GM12878 (cell line): ENCODE results near the gene RGS6. TPM values are rescaled to one million over a fixed set of nuclear protein-coding genes. Genes with fewer than 3 reads are reported as not detected.

ENCODE experiments used
- ATAC-seq: fragments of 200-7000 bp; cut with Tn5 transposase; 3 replicates; pipeline ENCODE4 v1.9.1; 2020; ENCODE audit warnings: mild to moderate bottlenecking, moderate library complexity
- BruUV-seq: library from RNA; stranded (reverse); fragments of 400-500 nt; replicated peaks from 2 replicates; lab custom pipeline; 2021; lab: Mats Ljungman, UMichigan
- CTCF ChIA-PET: fragments of 300-600 bp; sonication (Branson Sonifier 250); formaldehyde crosslinking; extraction: SDS; loops from one replicate; lab custom pipeline; 2021; ENCODE audit warnings: inconsistent platforms; lab: Yijun Ruan, JAX
- POLR2A ChIA-PET: fragments of 350-600 bp; formaldehyde crosslinking; extraction: SDS; loops from one replicate; lab custom pipeline; 2021; ENCODE audit warnings: inconsistent platforms; lab: Charles Lee
- RAD21 ChIA-PET: fragments of 300-600 bp; sonication (Branson Sonifier 250); formaldehyde crosslinking; loops from one replicate; lab custom pipeline; 2023; ENCODE audit warnings: antibody characterized with exemption; ENCODE audit not compliant: unreplicated experiment; lab: Charles Lee
- SMC1A ChIA-PET: fragments of 300-600 bp; sonication (Branson Sonifier 250); formaldehyde crosslinking; loops from one replicate; lab custom pipeline; 2023; ENCODE audit not compliant: unreplicated experiment, uncharacterized antibody; lab: Charles Lee
- DNase-seq: peaks from one replicate; pipeline ENCODE4 v3.0.0-alpha.2; 2011; ENCODE audit warnings: low read depth, low spot score
- FAIRE-seq: peaks from 3 replicates; lab custom pipeline; 2011; peaks lifted over from hg19 to GRCh38; lab: Jason Lieb, UNC
- H2AFZ ChIP-seq: 2 replicates; pipeline ENCODE4 v1.6.0; 2011; ENCODE audit warnings: low read depth, low read length, control low read depth; ENCODE audit not compliant: control insufficient read depth
- H3K27ac ChIP-seq: 2 replicates; pipeline ENCODE4 v1.5.1; 2011; ENCODE audit warnings: control low read depth; ENCODE audit not compliant: control insufficient read depth, insufficient read depth
- H3K27me3 ChIP-seq, 2 experiments: replicated peaks in 1 of 2; 2 replicates each; pipeline versions ENCODE4 v1.6.0 to v1.6.1; 2011; ENCODE audit warnings: low read length in 1 of 2; ENCODE audit not compliant: control insufficient read depth in 2 of 2, insufficient read depth in 2 of 2
- H3K36me3 ChIP-seq, 2 experiments: 2 replicates each; pipeline ENCODE4 v1.5.1; 2011; ENCODE audit warnings: low read length in 1 of 2; ENCODE audit not compliant: control insufficient read depth in 2 of 2, insufficient read depth in 2 of 2
- H3K4me1 ChIP-seq: 2 replicates; pipeline ENCODE4 v1.6.1; 2011; ENCODE audit warnings: mild to moderate bottlenecking, low read length, moderate library complexity, mixed read lengths; ENCODE audit not compliant: control insufficient read depth, insufficient read depth
- H3K4me2 ChIP-seq: 2 replicates; pipeline ENCODE4 v1.6.0; 2011; ENCODE audit warnings: control low read depth; ENCODE audit not compliant: control insufficient read depth, insufficient read depth
- H3K4me3 ChIP-seq: fragments of 200-600 bp; sonication (generic); 2 replicates; pipeline ENCODE4 v1.5.1; 2016
- H3K79me2 ChIP-seq: 2 replicates; pipeline ENCODE4 v1.6.0; 2011; ENCODE audit warnings: low read length; ENCODE audit not compliant: control insufficient read depth, insufficient read depth
- H3K9ac ChIP-seq: 2 replicates; pipeline ENCODE4 v1.8.0; 2011; ENCODE audit warnings: low read length, control low read depth, mixed read lengths; ENCODE audit not compliant: control insufficient read depth, insufficient read depth
- H3K9me3 ChIP-seq: replicated peaks from 3 replicates; pipeline ENCODE4 v1.5.1; 2011; ENCODE audit warnings: mild to moderate bottlenecking, low read length; ENCODE audit not compliant: control insufficient read depth, insufficient read depth
- H4K20me1 ChIP-seq: 2 replicates; pipeline ENCODE4 v1.6.0; 2011; ENCODE audit not compliant: control insufficient read depth, insufficient read depth
- IRF4 ChIP-seq: IDR thresholded peaks from 2 replicates; pipeline ENCODE4 v1.6.1; 2011; ENCODE audit warnings: low read depth, low read length
- NR2F1 ChIP-seq: fragments of 450-650 bp; conservative IDR thresholded peaks from 2 replicates; pipeline ENCODE4 v1.6.1; 2017; ENCODE audit warnings: mild to moderate bottlenecking
- YBX1 ChIP-seq: fragments of 450-650 bp; IDR thresholded peaks from 2 replicates; pipeline ENCODE4 v1.6.1; 2016; ENCODE audit warnings: antibody characterized with exemption
- YY1 ChIP-seq: IDR thresholded peaks from 2 replicates; pipeline ENCODE4 v1.6.1; 2011; ENCODE audit warnings: low read depth, mild to moderate bottlenecking, low read length
- ZNF274 ChIP-seq: IDR thresholded peaks from one replicate; pipeline ENCODE4 v1.8.0; 2011; ENCODE audit not compliant: insufficient read length, insufficient read depth
- WGBS: methylation state at CpG from one replicate; pipeline ENCODE4 v1.1.6; 2016; ENCODE audit warnings: low lambda C conversion rate; ENCODE audit not compliant: insufficient replicate concordance, insufficient coverage; ENCODE audit errors: missing lambda C conversion rate; 5-methylcytosine and 5-hydroxymethylcytosine counted together
- in situ Hi-C: fragments of 300-500 bp; cut with MboI; formaldehyde crosslinking; loops from 9 replicates; pipeline ENCODE4 v1.14.3; 2018; ENCODE audit warnings: mixed read lengths
- intact Hi-C: fragments of 100-400 bp; cut with micrococcal nuclease; formaldehyde crosslinking; loops from one replicate; pipeline ENCODE4 v1.14.2; 2022; ENCODE audit not compliant: unreplicated experiment
- polyA plus RNA-seq, 11 experiments: library from polyadenylated mRNA; depleted of rRNA in 4 of 11; unstranded in 6 of 11; stranded (reverse) in 5 of 11; fragments of >200 nt; fragmentation: Nextera tagmentation in 4 of 11; fragmentation: Illumina TruSeq in 1 of 11; extraction: Ambion mirVana in 4 of 11; extraction: Trizol in 1 of 11; gene quantifications; 1 replicate in 1 of 11; 2 replicates in 10 of 11; pipeline versions ENCODE4 v1.2.1 to v1.2.3, GENCODE V29; 2011 to 2016; ENCODE audit warnings: inconsistent platforms in 2 of 11, missing spikeins in 2 of 11, low read depth in 1 of 11
- total RNA-seq, 4 experiments: library from RNA; depleted of rRNA in 3 of 4; stranded (reverse); fragments of >200 nt in 3 of 4; fragmentation: Illumina TruSeq in 1 of 4; extraction: Trizol in 1 of 4; gene quantifications; 2 replicates each; pipeline versions ENCODE4 v1.2.1 to v1.2.3, GENCODE V29; 2013 to 2021
- TF ChIP-seq, protein P1 (sequence below): IDR thresholded peaks from 2 replicates; pipeline ENCODE4 v1.6.1; 2012; ENCODE audit warnings: low read length, inconsistent platforms
- TF ChIP-seq, protein P2 (sequence below): fragments of 450-650 bp; IDR thresholded peaks from 2 replicates; pipeline ENCODE4 v1.6.1; 2017; ENCODE audit warnings: mild to moderate bottlenecking, low read depth, inconsistent platforms; ENCODE audit not compliant: poor library complexity, severe bottlenecking
- TF ChIP-seq, protein P3 (sequence below): fragments of 450-650 bp; formaldehyde crosslinking; IDR thresholded peaks from 2 replicates; pipeline ENCODE4 v1.4.0; 2020; ENCODE audit warnings: mild to moderate bottlenecking, moderate library complexity
- TF ChIP-seq, protein P4 (sequence below): IDR thresholded peaks from 2 replicates; pipeline ENCODE4 v1.6.1; 2011; ENCODE audit warnings: low read depth, low read length, improper control_type of control experiment, borderline replicate concordance

Gene RGS6
- total and polyA plus RNA-seq, 10 of the 15 experiments (the other 5 are each of a cell fraction or from before 2014, with no cell fraction given): 3.9 to 18.1 (median 12.4) TPM

DNA sequence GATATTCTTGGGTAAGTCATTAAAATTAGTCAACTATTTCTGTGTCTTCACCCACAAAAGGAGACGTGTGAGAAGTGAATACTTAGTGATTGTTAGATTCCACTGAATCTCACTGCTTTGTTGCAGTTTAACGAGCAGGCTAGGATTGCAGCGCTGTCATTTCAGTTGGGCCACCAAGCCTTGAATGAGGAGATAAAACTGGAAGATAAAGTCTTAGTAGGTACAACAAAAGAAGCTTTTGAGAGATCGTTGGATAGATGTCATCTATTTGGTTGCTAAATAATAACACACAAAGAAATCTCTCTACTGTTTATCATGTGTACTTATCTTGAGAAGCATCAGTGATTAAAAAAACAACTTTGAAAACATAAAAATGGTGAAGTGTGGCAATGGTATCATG is 132.3 kb downstream of the RGS6 start:
- Histone ChIP-seq H3K27ac (no peak overlapping the region), H3K4me3 (no peak overlapping the region), H3K9me3 (no peaks in the 10 kb centered on the region), H3K27me3 (no peaks in the 10 kb centered on the region), H3K79me2 (no peaks in the 10 kb centered on the region), H3K36me3 (no peaks in the 10 kb centered on the region), H4K20me1 (no peaks in the 10 kb centered on the region), H3K4me1 (no peaks in the 10 kb centered on the region), H3K9ac (no peak overlapping the region), H3K4me2 (no peak overlapping the region), H2AFZ (no peak overlapping the region)
- intact Hi-C loops (no loop called here), in situ Hi-C loops (no loop called here)
- SMC1A ChIA-PET: interaction anchor here (1.2 to 2.0 kb wide), 4 partner anchors 9 to 129 kb away, joined by 3 to 10 read pairs (median 5); no protein-coding TSS in a partner anchor
- DNase-seq: no peak
- ATAC-seq: no peak
- 14% methylated on average over 4 of the region's 4 CpGs for WGBS
- RAD21 ChIA-PET: no interaction called here
- TF ChIP-seq, protein P1, sequence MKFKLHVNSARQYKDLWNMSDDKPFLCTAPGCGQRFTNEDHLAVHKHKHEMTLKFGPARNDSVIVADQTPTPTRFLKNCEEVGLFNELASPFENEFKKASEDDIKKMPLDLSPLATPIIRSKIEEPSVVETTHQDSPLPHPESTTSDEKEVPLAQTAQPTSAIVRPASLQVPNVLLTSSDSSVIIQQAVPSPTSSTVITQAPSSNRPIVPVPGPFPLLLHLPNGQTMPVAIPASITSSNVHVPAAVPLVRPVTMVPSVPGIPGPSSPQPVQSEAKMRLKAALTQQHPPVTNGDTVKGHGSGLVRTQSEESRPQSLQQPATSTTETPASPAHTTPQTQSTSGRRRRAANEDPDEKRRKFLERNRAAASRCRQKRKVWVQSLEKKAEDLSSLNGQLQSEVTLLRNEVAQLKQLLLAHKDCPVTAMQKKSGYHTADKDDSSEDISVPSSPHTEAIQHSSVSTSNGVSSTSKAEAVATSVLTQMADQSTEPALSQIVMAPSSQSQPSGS: no peak
- TF ChIP-seq IRF4 (no peak), YY1 (no peak), ZNF274 (no peak), NR2F1 (no peak), YBX1 (no peak)
- TF ChIP-seq, protein P2, sequence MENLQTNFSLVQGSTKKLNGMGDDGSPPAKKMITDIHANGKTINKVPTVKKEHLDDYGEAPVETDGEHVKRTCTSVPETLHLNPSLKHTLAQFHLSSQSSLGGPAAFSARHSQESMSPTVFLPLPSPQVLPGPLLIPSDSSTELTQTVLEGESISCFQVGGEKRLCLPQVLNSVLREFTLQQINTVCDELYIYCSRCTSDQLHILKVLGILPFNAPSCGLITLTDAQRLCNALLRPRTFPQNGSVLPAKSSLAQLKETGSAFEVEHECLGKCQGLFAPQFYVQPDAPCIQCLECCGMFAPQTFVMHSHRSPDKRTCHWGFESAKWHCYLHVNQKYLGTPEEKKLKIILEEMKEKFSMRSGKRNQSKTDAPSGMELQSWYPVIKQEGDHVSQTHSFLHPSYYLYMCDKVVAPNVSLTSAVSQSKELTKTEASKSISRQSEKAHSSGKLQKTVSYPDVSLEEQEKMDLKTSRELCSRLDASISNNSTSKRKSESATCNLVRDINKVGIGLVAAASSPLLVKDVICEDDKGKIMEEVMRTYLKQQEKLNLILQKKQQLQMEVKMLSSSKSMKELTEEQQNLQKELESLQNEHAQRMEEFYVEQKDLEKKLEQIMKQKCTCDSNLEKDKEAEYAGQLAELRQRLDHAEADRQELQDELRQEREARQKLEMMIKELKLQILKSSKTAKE: no peak
- TF ChIP-seq, protein P3, sequence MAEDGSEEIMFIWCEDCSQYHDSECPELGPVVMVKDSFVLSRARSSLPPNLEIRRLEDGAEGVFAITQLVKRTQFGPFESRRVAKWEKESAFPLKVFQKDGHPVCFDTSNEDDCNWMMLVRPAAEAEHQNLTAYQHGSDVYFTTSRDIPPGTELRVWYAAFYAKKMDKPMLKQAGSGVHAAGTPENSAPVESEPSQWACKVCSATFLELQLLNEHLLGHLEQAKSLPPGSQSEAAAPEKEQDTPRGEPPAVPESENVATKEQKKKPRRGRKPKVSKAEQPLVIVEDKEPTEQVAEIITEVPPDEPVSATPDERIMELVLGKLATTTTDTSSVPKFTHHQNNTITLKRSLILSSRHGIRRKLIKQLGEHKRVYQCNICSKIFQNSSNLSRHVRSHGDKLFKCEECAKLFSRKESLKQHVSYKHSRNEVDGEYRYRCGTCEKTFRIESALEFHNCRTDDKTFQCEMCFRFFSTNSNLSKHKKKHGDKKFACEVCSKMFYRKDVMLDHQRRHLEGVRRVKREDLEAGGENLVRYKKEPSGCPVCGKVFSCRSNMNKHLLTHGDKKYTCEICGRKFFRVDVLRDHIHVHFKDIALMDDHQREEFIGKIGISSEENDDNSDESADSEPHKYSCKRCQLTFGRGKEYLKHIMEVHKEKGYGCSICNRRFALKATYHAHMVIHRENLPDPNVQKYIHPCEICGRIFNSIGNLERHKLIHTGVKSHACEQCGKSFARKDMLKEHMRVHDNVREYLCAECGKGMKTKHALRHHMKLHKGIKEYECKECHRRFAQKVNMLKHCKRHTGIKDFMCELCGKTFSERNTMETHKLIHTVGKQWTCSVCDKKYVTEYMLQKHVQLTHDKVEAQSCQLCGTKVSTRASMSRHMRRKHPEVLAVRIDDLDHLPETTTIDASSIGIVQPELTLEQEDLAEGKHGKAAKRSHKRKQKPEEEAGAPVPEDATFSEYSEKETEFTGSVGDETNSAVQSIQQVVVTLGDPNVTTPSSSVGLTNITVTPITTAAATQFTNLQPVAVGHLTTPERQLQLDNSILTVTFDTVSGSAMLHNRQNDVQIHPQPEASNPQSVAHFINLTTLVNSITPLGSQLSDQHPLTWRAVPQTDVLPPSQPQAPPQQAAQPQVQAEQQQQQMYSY (CRISPR knock-in tag): no peak
- TF ChIP-seq, protein P4, sequence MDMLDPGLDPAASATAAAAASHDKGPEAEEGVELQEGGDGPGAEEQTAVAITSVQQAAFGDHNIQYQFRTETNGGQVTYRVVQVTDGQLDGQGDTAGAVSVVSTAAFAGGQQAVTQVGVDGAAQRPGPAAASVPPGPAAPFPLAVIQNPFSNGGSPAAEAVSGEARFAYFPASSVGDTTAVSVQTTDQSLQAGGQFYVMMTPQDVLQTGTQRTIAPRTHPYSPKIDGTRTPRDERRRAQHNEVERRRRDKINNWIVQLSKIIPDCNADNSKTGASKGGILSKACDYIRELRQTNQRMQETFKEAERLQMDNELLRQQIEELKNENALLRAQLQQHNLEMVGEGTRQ: no peak
- POLR2A ChIA-PET: interaction anchor here (0.7 kb wide), 1 partner anchor 119 kb away, joined by 3 read pairs; no protein-coding TSS in a partner anchor
- no TSS peak for BruUV-seq
- CTCF ChIA-PET: interaction anchor here (0.7 to 1.2 kb wide), 3 partner anchors 9 to 338 kb away, joined by 3 read pairs; no protein-coding TSS in a partner anchor
- no peak for FAIRE-seq
